Neutrophil (primary cell): ENCODE data around the gene SPDYA.

Experiments used
- H3K27ac ChIP-seq: fragments of 200-600 bp; sonication (generic); 2 replicates; pipeline ENCODE4 v1.5.1; 2016; ENCODE audit warnings: mild to moderate bottlenecking, moderate library complexity
- H3K27me3 ChIP-seq: fragments of 200-600 bp; sonication (generic); 2 replicates; pipeline ENCODE4 v1.6.0; 2016; ENCODE audit warnings: mild to moderate bottlenecking
- H3K36me3 ChIP-seq: fragments of 200-600 bp; sonication (generic); 2 replicates; pipeline ENCODE4 v1.5.1; 2017
- H3K4me1 ChIP-seq, 2 experiments: fragments of 200-600 bp in 1 of 2; sonication (generic) in 1 of 2; 1 replicate in 1 of 2; 2 replicates in 1 of 2; pipeline versions ENCODE4 v1.5.1 to v1.6.1; 2013 to 2016; ENCODE audit warnings: low read depth in 1 of 2, low read length in 1 of 2, mild to moderate bottlenecking in 1 of 2, moderate library complexity in 1 of 2; ENCODE audit not compliant: control insufficient read depth in 1 of 2, insufficient read depth in 1 of 2
- H3K4me3 ChIP-seq, 2 experiments: fragments of 200-600 bp in 1 of 2; sonication (generic) in 1 of 2; 1 replicate in 1 of 2; 2 replicates in 1 of 2; pipeline ENCODE4 v1.5.1; 2013 to 2016; ENCODE audit warnings: low read depth in 1 of 2, low read length in 1 of 2, mild to moderate bottlenecking in 1 of 2, moderate library complexity in 1 of 2
- H3K9me3 ChIP-seq: fragments of 200-600 bp; sonication (generic); 2 replicates; pipeline ENCODE4 v1.5.1; 2016
- CTCF ChIP-seq: fragments of 200-600 bp; sonication (generic); IDR thresholded peaks from 2 replicates; pipeline ENCODE4 v1.5.1; 2016; ENCODE audit warnings: antibody characterized with exemption

SPDYA gene

DNA sequence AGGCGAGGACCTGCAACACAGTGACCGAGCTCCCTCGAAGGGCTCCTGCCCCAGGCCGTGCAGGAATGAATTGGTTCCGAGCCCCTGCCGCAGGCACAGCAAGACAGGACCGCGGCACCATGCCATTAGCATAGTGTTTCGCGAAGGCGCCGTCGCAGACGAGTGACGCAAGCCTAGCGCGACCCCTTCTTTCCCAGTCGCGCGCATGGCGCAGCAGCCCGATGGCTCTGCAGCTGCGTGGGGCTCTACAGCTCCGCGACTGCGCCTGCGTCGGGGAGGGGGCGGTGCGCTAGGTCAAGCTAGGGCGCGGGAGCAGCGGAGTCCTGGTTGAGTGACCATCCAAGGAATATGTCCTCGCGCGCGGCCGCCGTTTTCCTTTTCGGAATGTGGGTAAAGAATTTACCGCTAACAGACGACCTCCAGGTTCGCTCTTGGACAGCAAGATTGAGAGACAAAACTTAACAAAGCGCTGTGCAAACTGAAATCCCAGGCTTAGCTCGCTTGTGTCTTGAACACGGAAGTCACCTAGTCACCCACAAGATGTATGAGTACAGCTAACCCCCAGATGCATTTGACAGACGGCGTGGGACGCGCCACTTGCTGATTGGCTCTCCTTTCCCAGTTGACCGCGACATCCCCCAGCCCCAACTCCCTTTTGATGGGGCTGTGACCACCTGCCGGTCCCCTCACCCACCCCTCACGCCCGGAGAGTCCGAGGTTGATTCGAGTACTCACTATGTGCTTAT, 59.7 kb downstream of the SPDYA start, which contains the start of gene TRMT61B:
Gene TRMT61B, minus strand, starts transcription at position 164 of the 746 bp plus-strand sequence. Its CDS starts 32 bp downstream, at position 132.
- no peaks in the 10 kb centered on the region for H3K9me3 ChIP-seq
- peak within 1 kb of the TSS; percentile 68 to 78 for H3K4me3 ChIP-seq
- H3K4me1 ChIP-seq = peaks cover 18 to 20% of the 10 kb centered on the region in 2 experiments
- peaks cover 13% of the 10 kb centered on the region for H3K27me3 ChIP-seq
- H3K36me3 ChIP-seq = no peaks in the 10 kb centered on the region
- peak within 1 kb of the TSS; percentile 69 for H3K27ac ChIP-seq
- TF ChIP-seq CTCF = no peak

DNA sequence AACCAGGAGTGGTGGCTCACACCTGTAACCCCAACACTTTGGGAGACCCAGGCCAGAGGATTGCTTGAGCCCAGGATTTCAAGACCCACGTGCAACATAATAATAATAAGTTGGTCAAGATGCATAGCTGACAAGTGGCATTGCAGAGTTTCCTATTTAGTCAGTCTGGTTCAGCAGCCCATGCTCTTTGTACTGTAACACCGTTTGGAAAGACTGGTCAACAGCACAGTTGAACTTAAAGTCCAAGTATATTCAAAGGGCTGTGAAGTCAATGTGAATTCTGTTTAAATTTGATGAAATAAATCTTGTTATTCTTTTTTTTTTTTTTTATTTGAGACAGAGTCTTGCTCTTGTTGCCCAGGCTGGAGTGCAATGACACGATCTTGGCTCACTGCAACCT, 61.0 kb downstream of the SPDYA start:
- no peak for TF ChIP-seq CTCF
- H3K27me3 ChIP-seq = peaks cover 26% of the 10 kb centered on the region
- H3K9me3 ChIP-seq = no peaks in the 10 kb centered on the region
- no peak overlapping the region for H3K27ac ChIP-seq
- no peaks in the 10 kb centered on the region for H3K36me3 ChIP-seq
- H3K4me3 ChIP-seq = no peak overlapping the region
- peaks cover 18 to 20% of the 10 kb centered on the region in 2 experiments for H3K4me1 ChIP-seq

GRCh38 chr2:28880193-28880592, 69.6 kb downstream of the SPDYA start:
- no peak overlapping the region for H3K4me3 ChIP-seq
- no peaks in the 10 kb centered on the region for H3K9me3 ChIP-seq
- no peaks in the 10 kb centered on the region for H3K4me1 ChIP-seq
- H3K27me3 ChIP-seq = peaks cover 36% of the 10 kb centered on the region
- no peak for TF ChIP-seq CTCF
- H3K27ac ChIP-seq = no peak overlapping the region
- H3K36me3 ChIP-seq = no peaks in the 10 kb centered on the region

DNA sequence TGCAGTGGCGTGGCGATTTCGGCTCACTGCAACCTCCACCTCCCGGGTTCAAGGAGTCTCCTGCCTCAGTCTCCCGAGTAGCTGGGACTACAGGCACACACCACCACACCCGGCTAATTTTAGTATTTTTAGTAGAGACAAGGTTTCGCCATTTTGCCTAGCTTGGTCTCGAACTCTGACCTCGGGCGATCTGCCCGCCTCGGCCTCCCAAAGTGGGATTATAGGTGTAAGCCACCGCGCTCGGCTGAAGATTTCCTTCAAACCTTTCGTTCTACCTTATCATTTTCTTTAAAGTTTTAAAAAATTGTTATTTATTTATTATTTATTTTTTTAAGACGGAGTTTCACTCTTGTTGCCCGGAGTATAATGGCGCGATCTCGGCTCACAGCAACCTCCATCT, 82.9 kb downstream of the SPDYA start:
- no peak for TF ChIP-seq CTCF
- H3K27me3 ChIP-seq = peaks cover 28% of the 10 kb centered on the region
- H3K9me3 ChIP-seq = no peaks in the 10 kb centered on the region
- H3K4me3 ChIP-seq = no peak overlapping the region
- peaks cover 10 to 12% of the 10 kb centered on the region in 2 experiments for H3K4me1 ChIP-seq
- no peaks in the 10 kb centered on the region for H3K36me3 ChIP-seq
- no peak overlapping the region for H3K27ac ChIP-seq

DNA sequence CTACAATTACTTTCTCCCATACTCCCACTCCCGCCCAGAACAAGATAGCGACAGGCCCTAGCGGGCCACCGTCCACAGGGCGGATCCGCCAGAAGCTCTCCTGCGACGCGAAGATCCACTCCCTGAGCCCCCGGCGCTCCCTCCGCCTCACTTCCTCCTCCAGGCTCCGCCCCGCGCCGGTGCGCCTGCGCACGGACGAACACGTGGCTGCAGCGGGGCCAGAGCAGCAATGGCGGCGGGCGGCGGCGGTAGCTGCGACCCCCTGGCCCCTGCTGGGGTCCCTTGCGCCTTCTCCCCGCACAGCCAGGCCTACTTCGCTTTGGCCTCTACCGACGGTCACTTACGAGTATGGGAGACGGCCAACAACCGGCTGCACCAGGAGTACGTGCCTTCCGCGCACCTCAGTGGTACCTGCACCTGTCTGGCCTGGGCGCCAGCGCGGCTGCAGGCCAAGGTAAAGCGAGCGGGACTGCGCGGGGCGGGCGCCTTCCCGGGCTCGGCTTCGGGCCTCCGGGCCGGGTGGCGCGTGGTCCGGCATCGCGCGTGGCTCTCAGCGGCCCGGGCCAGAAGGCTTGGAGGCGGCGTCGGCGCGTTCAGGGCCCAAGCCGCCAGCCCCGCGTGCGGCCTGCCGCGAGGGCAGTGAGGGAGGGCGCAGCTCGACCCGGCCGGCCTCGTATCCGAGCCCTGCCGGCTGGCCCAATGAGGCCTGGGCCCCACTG, 84.0 kb downstream of the SPDYA start, which contains the start of gene WDR43:
Gene WDR43, plus strand, starts transcription at position 198 of the 719 bp plus-strand sequence. Its CDS starts 32 bp downstream, at position 230.
- TF ChIP-seq CTCF = peak; percentile 21

More for the DNA sequence above, 84.0 kb downstream of the SPDYA start, which contains the start of gene WDR43:
- peak within 1 kb of the TSS; percentile 77 to 91 for H3K4me3 ChIP-seq
- H3K27me3 ChIP-seq = peaks cover 22% of the 10 kb centered on the region
- no peaks in the 10 kb centered on the region for H3K36me3 ChIP-seq
- peak within 1 kb of the TSS; percentile 74 for H3K27ac ChIP-seq
- no peaks in the 10 kb centered on the region for H3K9me3 ChIP-seq
- peaks cover 10 to 12% of the 10 kb centered on the region in 2 experiments for H3K4me1 ChIP-seq
